Gastrocnemius medialis (tissue), 4 donors: ENCODE data around the gene SLC2A1. TPM values are rescaled to one million over a fixed set of nuclear protein-coding genes. Genes with fewer than 3 reads are reported as not detected.

Experiments
- ATAC-seq, 2 donors: fragments of 150-250 bp; one replicate each; pipeline ENCODE4 v1.9.1; 2016
- DNase-seq, 2 donors: peaks; one replicate each; pipeline ENCODE4 v3.0.0-alpha.2; 2019
- H3K27ac ChIP-seq, 4 donors: fragments of 200-600 bp; sonication (generic); 1 replicate in 1 of 4; 2 replicates in 3 of 4; pipeline ENCODE4 v1.5.1; 2016 to 2018; ENCODE audit warnings: mild to moderate bottlenecking in 2 of 4, moderate library complexity in 1 of 4
- H3K27me3 ChIP-seq, 3 donors: fragments of 200-600 bp; sonication (generic) in 2 of 3; 1 replicate in 1 of 3; 2 replicates in 2 of 3; pipeline versions ENCODE4 v1.5.1 to v1.6.0; 2016 to 2019; ENCODE audit warnings: mild to moderate bottlenecking in 1 of 3, moderate library complexity in 1 of 3
- H3K36me3 ChIP-seq, 2 donors: fragments of 200-600 bp; sonication (generic) in 1 of 2; one replicate each; pipeline ENCODE4 v1.5.1; 2017 to 2018
- H3K4me1 ChIP-seq, 2 donors: fragments of 200-600 bp; sonication (generic) in 1 of 2; one replicate each; pipeline ENCODE4 v1.5.1; 2016 to 2017; ENCODE audit warnings: mild to moderate bottlenecking in 2 of 2
- H3K4me3 ChIP-seq, 4 donors: fragments of 200-600 bp; sonication (generic) in 3 of 4; 1 replicate in 1 of 4; 2 replicates in 3 of 4; pipeline ENCODE4 v1.5.1; 2016 to 2019; ENCODE audit warnings: mild to moderate bottlenecking in 2 of 4
- H3K9me3 ChIP-seq, 3 donors: fragments of 200-600 bp; sonication (generic) in 2 of 3; 1 replicate in 1 of 3; 2 replicates in 2 of 3; pipeline ENCODE4 v1.5.1; 2016 to 2019
- CTCF ChIP-seq, 5 experiments: fragments of 450-650 bp in 3 of 5; fragments of 200-600 bp in 2 of 5; sonication (generic) in 2 of 5; IDR thresholded peaks in 4 of 5; conservative IDR thresholded peaks in 1 of 5; 1 replicate in 4 of 5; 2 replicates in 1 of 5; pipeline ENCODE4 v1.5.1; 2016 to 2019; ENCODE audit warnings: antibody characterized with exemption in 5 of 5, mild to moderate bottlenecking in 3 of 5, moderate library complexity in 3 of 5
- POLR2A ChIP-seq, 2 donors: fragments of 450-650 bp; IDR thresholded peaks; one replicate each; pipeline ENCODE4 v1.6.1; 2017; ENCODE audit warnings: antibody characterized with exemption in 2 of 2, mild to moderate bottlenecking in 2 of 2, moderate library complexity in 2 of 2
- in situ Hi-C, 4 donors: fragments of 200-750 bp; cut with MboI; loops; one replicate each; pipeline versions ENCODE4 v1.15.0 to v1.8.0; 2017; ENCODE audit warnings: low sequenced_read_pairs in 4 of 4
- intact Hi-C: fragments of 100-400 bp; cut with DNase I; formaldehyde crosslinking; loops from one replicate; pipeline ENCODE4 v1.15.1; 2023; ENCODE audit warnings: low total_unique reads
- total RNA-seq, 4 donors: library from RNA; depleted of rRNA; stranded (reverse); fragments of >200 nt; gene quantifications; one replicate each; pipeline versions ENCODE4 v1.1.0 to v1.2.3, GENCODE V29; 2016

The SLC2A1 gene
- total RNA-seq, 4 donors from 2014 or later = 6.3 to 16.1 (median 9.4) TPM

GRCh38 chr1:42961312-42962091 is 2.8 kb upstream of the SLC2A1 start:
- peaks cover 35 to 52% (median 45%) of the 10 kb centered on the region in 3 donors for H3K27me3 ChIP-seq
- ATAC-seq (no peak), DNase-seq (no peak)
- in situ Hi-C loops = no loop called here
- no peak overlapping the region for H3K4me3 ChIP-seq
- H3K4me1 ChIP-seq = peaks cover 5 to 9% of the 10 kb centered on the region in 2 donors
- no peak for TF ChIP-seq POLR2A (IDR thresholded peaks at IDR 0.05)
- TF ChIP-seq CTCF (IDR thresholded peaks at IDR 0.05 in 4 of 5, conservative IDR thresholded peaks at IDR 0.05 in 1 of 5) = no peak
- intact Hi-C loops = no loop called here
- no peaks in the 10 kb centered on the region for H3K9me3 ChIP-seq
- no peaks in the 10 kb centered on the region for H3K36me3 ChIP-seq
- H3K27ac ChIP-seq = no peak overlapping the region

- TF ChIP-seq POLR2A (IDR thresholded peaks at IDR 0.05) (no peak), CTCF (IDR thresholded peaks at IDR 0.05 in 4 of 5, conservative IDR thresholded peaks at IDR 0.05 in 1 of 5) (no peak)
- intact Hi-C loops (no loop called here), in situ Hi-C loops (no loop called here)
- Histone ChIP-seq H3K4me1 (peaks cover 5 to 9% of the 10 kb centered on the region in 2 donors), H3K27me3 (peaks cover 35 to 50% (median 45%) of the 10 kb centered on the region in 3 donors), H3K36me3 (no peaks in the 10 kb centered on the region), H3K4me3 (no peak overlapping the region), H3K27ac (no peak overlapping the region), H3K9me3 (no peaks in the 10 kb centered on the region)
- no peak for ATAC-seq
- DNase-seq = no peak
Observed at GRCh38 chr1:42960566-42961311, 2.1 kb upstream of the SLC2A1 start.

- Histone ChIP-seq H3K9me3 (no peaks in the 10 kb centered on the region), H3K27me3 (peaks cover 35 to 50% (median 42%) of the 10 kb centered on the region in 3 donors), H3K4me1 (peaks cover 5 to 9% of the 10 kb centered on the region in 2 donors), H3K4me3 (no peak overlapping the region), H3K27ac (no peak overlapping the region), H3K36me3 (no peaks in the 10 kb centered on the region)
- in situ Hi-C loops = no loop called here
- DNase-seq (no peak), ATAC-seq (no peak)
- no peak for TF ChIP-seq POLR2A (IDR thresholded peaks at IDR 0.05)
- no peak for TF ChIP-seq CTCF (IDR thresholded peaks at IDR 0.05 in 4 of 5, conservative IDR thresholded peaks at IDR 0.05 in 1 of 5)
- intact Hi-C loops = no loop called here
Observed at GRCh38 chr1:42960122-42960390, 1.4 kb upstream of the SLC2A1 start.

GRCh38 chr1:42957880-42958487 is 684 bp downstream of the SLC2A1 start:
- H3K27ac ChIP-seq = peak overlapping the region in 3 of 4 donors; percentile 31 to 55 (median 53)
- no peaks in the 10 kb centered on the region for H3K36me3 ChIP-seq
- TF ChIP-seq CTCF (IDR thresholded peaks at IDR 0.05 in 4 of 5, conservative IDR thresholded peaks at IDR 0.05 in 1 of 5) = no peak
- TF ChIP-seq POLR2A (IDR thresholded peaks at IDR 0.05) = no peak
- ATAC-seq (peak; percentile 45 to 49), DNase-seq (no peak)
- in situ Hi-C loops = no loop called here
- intact Hi-C loops = loop anchor here (2.0 kb wide), 1 partner anchor 33 kb away; no protein-coding TSS in a partner anchor
- peak overlapping the region; percentile 56 to 78 (median 63) for H3K4me3 ChIP-seq
- peaks cover 24 to 37% (median 35%) of the 10 kb centered on the region in 3 donors for H3K27me3 ChIP-seq
- peaks cover 5 to 9% of the 10 kb centered on the region in 2 donors for H3K4me1 ChIP-seq
- no peaks in the 10 kb centered on the region for H3K9me3 ChIP-seq
